GM21619 (cell line): ENCODE measurements around the gene ROCK2.
"Not testable (repeated sequence)": the region's sequence is repeated elsewhere in the genome, so short reads cannot be mapped to it uniquely, and the experiment has no call there.

ENCODE experiments used
- ATAC-seq: cut with Tn5 transposase; IDR thresholded peaks from one replicate; pipeline ENCODE4 v1.9.1; 2021; ENCODE audit not compliant: unreplicated experiment

The ROCK2 gene

GRCh38 chr2:11278219-11278618 is 66.2 kb downstream of the ROCK2 start:
- no peak for ATAC-seq

- no peak for ATAC-seq
Observed at GRCh38 chr2:11275910-11276309, 68.5 kb downstream of the ROCK2 start.

DNA sequence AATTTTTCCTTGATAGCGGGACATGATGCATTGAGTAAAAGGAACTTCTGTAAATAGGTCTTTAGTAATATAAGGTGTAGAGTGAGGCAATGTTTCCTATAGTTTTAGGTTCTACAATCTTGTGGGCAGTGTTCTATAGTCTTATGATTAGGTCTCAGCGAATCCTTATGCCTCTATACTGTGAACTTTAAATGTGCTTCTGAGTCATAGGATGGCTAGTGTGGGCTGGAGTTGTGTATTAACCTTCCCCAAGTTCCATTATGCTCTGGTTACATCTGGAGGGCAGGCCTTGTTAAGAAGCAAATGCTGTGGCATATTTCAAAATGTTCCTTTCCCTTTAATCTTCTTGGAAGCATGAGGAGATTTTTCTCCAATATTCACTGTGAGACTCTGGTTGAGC is 73.5 kb downstream of the ROCK2 start:
- ATAC-seq, result no peak

GRCh38 chr2:11267931-11268330 is 76.5 kb downstream of the ROCK2 start:
- no peak for ATAC-seq

DNA sequence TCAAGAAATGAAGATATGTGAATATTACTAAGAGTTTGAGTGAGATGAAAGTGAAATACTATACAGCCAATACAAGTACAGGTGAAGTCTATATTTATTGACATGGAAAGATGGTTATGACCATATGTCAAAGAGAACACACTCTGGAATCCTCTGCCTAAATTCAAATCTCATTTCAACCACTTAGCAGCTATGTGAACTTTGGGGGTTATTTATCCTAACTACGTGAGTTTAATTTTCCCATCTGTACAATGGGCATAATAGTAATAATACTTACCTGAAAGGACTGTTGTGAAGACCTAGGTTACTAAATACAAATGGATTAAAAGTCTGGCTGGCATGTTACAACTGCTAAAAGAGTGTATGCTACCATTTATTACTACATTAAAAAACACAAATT is 79.6 kb downstream of the ROCK2 start:
- ATAC-seq, result no peak

- no peak for ATAC-seq
Observed at GRCh38 chr2:11264007-11264406, 80.4 kb downstream of the ROCK2 start.

GRCh38 chr2:11263177-11263576 is 81.3 kb downstream of the ROCK2 start:
- no peak for ATAC-seq

DNA sequence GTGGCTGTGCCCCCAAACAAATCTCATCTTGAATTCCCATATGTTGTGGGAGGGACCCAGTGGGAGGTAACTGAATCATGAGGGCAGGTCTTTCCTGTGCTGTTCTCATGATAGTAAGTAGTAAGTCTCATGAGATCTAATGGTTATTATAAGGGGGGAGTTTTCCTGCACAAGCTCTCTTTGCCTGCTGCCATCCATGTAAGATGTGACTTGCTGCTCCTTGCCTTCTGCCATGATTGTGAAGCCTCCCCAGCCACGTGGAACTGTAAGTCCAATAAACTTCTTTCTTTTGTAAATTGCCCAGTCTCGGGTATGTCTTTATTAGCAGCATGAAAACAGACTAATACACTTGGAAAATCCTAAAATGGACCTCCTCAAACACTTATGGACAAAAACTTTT is 82.0 kb downstream of the ROCK2 start:
- ATAC-seq, result not testable (repeated sequence)

GRCh38 chr2:11261564-11261963 is 82.9 kb downstream of the ROCK2 start:
- ATAC-seq, result not testable (repeated sequence)

DNA sequence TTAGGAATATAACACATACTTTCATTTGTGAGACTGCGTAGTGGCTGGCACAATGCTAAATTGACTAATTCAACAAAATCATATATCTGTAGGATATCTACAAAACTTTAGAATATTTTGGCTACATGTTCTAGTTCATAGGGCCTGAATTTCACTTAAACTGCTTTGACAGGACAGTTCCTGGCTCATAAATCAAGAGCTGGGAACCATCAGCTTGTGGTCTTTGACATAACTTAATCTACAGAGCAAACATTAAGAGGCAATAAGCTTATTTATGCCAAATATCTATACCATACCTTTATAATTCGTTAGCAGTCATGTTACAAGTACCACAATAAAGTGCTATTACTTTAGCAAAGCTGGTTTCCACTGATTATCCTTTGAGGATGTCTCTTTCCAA is 83.5 kb downstream of the ROCK2 start:
- no peak for ATAC-seq

DNA sequence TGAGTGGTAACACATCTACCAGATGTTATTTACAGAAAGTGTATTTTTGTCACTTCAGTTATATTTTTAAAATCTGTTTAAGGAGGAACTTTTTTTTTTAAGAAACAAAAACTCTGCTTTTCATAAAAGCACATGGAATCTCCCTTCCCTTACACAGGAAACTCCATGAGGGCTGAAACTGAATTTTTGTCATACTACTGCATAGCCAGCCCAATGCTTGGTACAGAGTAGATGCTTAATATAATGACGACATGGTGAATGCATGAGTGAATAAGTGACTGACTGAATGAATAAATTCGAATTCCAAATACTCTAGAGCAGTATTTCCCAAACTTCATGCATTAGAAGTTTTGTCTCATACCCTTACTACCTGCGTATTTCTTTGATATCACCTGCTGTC is 86.5 kb downstream of the ROCK2 start:
- ATAC-seq, result no peak

DNA sequence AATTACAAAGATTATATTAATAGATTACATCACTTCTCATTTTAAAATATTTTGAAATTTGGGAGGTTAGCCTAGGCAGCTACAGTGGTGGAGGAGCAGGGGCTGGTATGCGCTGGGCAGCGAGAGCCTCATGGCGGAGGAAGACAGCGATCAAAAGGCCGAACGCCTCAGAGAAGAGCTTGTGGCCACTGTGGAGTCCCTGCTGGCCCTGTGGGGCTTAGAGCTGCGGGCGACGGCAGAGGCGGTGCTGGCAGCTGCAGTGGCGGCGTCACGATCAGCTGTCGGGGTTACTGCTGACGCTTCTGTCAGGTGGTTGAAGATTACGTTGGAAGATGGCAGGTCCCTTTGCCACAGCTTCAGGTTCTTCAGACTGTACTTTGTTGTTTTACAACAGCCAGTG is 87.4 kb downstream of the ROCK2 start:
- ATAC-seq, result no peak

DNA sequence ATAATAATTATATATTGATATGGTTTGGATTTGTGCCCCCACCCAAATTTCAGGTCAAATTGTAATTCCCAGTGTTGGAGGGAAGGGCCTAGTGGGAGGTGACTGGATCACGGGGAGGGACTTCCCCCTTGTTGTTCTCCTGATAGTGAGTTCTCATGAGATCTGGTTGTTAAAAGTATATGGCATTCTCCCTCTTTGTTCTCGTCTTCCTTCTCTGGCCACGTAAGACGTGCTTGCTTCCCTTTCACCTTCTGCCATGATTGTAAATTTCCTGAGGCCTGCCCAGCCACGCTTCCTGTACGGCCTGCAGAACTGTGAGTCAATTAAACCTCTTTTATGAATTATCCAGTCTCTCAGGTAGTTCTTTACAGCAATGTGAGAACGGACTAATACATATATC is 88.3 kb downstream of the ROCK2 start:
- no peak for ATAC-seq

DNA sequence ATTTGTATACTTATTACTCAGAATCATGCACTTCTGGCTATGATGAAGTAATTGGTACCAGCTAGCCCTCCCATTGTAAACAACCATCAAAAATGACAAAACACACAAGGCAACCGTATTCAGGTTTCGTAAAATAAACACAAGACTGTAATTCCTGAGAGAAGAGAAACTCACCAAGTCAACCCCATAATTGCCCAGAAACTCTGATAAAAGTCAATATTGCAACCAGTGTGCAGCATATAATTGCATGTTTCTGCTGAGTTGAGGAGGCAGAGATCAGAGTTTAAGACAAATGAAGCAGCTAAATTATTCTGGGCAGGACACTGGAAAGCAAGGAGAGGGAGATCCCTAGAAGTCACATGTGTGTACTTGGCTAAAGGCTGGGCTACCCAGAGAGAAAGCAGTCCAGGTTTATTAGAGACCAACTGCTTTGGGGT is 90.3 kb downstream of the ROCK2 start:
- no peak for ATAC-seq

GRCh38 chr2:11252458-11252857 is 92.0 kb downstream of the ROCK2 start:
- ATAC-seq, result not testable (repeated sequence)

GRCh38 chr2:11250400-11251196 is 93.8 kb downstream of the ROCK2 start:
- ATAC-seq, result no peak

DNA sequence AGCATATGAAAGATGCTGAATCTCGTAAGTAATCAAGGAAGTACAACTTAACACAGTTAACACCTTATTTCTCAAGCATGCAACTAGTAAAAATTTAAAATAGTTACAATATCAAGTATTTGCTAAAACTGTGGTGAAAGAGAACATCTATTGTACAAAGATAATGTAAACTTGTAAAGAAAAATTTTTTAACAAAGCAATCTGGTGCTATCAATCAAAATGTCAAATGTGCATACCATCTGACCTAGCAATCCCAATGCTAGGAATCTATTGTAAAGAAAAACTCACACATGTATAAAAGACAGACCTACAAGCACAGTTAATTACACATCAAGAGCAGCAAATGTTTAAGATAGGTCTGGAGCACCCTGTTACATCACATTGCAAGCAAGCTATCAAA is 99.1 kb downstream of the ROCK2 start:
- no peak for ATAC-seq

GRCh38 chr2:11244091-11244826 is 100.2 kb downstream of the ROCK2 start:
- no peak for ATAC-seq

GRCh38 chr2:11243512-11243911 is 100.9 kb downstream of the ROCK2 start:
- no peak for ATAC-seq

GRCh38 chr2:11242542-11243174 is 101.8 kb downstream of the ROCK2 start:
- no peak for ATAC-seq

GRCh38 chr2:11241412-11242203 is 102.8 kb downstream of the ROCK2 start:
- no peak for ATAC-seq
